Inflammatory macrophage treated with lipopolysaccharide for 4 hours (primary cell): ENCODE results near the gene ZHX3.
A peak's percentile ranks its signal among the peaks of the same experiment; 100 is the strongest.

Source experiments
- DNase-seq: peaks from one replicate; pipeline ENCODE4 v3.0.0-alpha.2; 2020

ZHX3 gene

DNA sequence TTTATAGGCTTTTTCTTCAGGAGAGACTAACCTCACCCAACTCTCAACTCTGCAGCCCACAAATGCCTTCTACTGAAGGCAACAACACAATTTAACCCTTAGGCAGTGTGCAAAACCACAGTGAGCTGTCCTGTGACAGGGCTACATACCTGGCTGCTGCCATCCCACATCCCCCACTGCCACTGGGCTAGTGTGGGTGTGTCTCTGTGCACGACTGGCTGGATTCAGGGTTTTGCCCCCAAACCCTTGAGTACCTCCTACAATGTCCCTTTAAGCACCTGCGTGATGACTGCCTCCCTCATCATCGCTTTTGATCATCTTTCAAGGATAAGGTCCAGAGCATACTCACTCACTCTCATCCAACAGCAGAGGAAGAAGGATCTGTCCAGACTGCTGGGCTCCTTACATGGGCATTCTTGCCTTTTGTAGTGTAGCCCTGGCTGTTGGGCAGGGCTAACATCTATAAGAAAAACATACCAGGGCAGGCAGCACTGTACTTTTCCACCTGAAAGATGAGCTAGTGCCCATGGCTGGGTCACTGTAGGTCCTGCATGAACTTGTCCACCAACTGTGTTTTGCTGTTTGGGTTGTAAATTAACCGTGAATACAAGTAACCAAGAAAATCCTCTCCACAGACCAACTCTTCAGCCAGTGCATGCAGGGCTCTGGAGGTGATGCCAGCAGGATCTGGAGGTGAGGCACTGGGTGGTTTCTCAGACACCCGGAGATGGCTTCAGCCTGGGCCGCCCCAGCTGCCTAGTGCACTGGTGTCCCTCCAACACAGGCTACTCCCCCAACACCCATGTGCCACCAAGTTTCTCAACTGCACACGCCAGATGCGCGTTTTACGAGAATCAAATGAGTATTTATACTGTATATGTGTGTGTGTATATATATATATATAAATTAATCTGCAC lies 135.0 kb downstream of the ZHX3 start:
- no peak for DNase-seq

DNA sequence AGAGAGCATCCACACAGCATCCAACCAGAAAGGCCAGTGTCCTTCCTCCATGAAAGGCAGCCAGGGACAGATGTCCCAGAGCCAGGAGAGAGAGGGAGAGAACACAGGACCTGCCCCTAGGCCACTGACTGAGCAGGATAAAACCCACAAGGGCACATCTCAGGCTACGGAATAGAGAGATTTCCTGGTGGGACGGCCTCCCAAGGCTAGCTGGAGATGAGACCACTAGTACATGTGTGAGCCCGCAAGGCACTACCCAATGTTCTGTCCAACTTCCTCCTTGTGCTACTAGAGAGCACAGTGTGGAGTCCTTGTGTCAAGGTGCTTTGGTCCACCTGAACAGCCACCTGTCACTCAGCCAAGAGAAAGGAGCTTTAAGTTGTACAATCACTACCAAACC lies 136.0 kb downstream of the ZHX3 start:
- no peak for DNase-seq

DNA sequence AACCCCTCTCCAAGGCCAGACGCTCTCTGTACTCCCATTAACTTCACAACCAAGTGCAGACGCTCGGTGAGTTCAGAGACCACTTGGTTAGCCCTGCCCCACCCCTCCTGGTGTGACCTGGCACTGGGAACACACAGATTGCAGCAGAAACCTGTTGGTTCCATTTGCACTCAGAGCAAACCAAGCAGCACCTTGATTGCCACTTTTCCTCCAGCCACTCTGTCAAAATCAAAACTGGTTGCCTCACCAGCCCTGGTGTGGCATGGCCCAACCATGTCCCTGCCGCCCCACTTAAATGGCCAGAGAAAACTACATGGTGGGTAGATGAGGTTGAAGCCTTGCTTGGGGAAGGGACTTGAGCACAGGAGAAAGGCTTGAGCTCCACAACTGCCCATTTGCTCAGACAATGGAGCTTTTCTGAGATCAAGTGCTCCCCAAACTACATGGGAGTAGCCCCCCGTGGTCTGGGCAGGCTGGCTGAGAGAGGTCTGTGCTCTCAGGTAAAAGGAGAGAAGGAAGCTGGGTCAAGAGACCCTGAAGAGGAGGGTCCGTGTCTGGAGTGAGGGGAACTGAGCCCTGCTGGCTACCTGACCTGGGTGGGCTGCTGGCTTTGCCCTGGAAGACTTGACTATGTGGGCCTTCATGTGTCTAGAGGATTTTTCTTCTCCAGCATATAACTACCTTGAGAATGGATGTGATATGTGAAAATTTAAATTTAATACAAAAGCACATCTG lies 136.8 kb downstream of the ZHX3 start:
- DNase-seq: no peak

DNA sequence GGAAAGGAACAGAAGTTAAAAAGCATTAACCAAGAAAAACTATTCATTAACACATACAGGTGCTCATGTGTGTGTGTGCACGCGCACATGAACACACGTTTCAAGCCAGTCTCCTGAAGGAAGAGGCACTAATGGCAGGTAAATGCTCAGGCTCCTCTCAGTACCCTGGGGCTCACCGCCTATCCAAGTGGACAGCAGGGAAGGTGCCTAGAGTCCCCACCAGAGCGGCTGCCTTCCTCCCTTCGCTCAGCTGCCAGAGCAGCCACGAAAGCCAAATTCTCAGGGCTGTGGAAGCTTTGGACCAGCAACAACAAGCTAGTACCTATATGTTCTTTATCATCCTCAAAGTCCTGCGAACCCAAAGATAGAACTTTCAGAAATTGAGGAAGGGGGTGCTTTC lies 137.6 kb downstream of the ZHX3 start:
- DNase-seq: no peak

DNA sequence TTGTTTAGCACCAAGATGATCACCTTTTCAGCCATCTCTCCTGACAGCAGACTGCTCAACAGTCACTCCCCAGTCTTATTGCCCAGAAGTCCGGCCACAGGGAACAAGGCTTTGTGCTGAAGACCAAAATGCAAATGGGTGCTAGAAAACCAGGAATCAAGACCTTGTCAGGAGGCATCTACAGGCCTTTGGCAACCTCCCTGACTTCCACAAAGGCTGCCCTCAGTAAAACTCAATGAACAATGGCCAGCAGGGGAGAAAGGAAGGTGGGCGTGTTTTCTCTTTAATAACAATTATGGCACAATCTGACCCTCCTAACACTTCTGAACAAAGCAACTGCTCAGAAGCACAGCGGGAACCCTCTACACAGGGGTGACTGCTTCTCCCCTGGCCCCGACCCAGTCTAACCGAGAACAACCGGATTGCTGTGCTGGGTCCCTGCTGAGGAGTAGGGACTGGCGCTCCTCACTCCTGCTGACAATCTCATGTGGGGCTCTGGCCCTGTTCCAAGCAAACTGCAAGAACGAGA lies 138.6 kb downstream of the ZHX3 start:
- no peak for DNase-seq

DNA sequence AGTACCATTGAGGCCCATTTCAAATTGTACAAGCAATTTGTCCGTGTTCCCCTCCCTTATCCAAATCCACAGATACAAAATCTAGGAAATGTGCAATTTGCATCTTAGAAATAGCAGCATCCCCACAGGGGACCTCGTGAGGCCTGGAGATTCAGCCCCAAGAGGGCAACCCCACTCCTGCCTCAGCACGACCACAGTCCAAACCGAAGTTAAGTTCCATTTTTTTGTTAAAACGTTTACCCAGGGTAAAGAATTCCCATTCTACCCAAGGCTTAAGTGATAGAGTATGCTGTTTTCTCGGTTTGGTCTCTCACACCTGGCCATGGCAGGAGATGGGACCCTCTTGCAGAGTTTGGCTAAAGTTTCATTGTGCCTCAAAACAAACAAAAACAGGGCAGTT lies 139.0 kb downstream of the ZHX3 start:
- no peak for DNase-seq

DNA sequence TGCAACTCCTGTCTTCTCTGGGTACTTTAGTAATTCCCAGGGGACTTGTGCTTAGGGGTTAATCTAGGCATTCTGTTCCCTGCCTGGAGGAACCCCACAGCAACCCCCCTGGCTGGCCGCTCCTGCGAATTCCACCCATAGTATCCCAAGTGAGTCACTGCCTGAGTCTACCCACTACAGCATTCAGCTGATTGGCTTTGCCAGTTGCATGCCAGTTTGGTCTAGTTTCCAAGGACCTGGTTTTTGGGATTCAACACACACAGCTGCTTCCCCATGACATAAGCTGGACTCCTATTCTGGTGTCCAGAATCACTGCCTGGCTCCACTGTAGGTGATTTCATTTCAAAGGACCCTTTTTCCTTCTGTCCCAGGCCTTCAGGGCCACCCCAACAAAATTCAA lies 139.9 kb downstream of the ZHX3 start:
- DNase-seq: no peak

DNA sequence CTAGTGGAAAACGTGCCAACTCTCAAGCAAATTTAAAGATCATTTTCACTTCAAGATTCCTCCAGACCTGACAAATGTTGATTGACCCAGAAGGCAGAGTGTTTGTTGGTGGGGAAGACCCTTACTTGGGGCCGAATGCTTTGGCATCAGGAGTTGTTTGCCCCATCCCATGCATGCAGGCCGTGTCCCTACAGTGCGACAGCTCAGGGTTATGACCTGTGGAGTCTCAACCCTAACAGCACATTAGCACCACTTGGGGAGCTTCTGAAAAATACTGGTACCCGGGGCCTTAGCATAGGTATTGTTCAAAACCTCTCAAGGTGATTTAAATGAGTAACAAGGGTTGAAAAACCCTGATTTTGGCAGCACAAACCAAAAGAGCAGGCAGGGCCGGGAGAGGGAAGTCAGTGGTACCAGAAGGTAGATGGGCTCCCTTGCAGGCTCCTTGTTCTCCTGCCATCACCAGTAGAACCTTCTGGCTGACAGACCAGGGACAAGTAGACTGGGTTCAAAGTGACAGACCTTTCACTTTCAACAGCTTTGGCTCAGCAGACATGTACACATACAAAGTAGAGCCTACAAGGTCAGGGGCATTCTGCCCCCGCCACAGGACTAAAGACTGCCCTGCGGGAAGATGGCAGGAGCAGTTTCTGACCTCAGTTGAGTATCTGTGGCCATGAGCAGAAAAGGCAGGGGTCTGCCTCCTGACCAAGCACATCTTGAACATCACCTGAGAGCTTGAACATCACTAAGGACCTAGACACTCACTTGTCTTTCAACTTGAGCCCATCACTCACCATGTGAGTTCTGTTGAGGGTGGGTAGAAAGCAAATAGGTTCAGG lies 140.6 kb downstream of the ZHX3 start:
- DNase-seq: no peak

DNA sequence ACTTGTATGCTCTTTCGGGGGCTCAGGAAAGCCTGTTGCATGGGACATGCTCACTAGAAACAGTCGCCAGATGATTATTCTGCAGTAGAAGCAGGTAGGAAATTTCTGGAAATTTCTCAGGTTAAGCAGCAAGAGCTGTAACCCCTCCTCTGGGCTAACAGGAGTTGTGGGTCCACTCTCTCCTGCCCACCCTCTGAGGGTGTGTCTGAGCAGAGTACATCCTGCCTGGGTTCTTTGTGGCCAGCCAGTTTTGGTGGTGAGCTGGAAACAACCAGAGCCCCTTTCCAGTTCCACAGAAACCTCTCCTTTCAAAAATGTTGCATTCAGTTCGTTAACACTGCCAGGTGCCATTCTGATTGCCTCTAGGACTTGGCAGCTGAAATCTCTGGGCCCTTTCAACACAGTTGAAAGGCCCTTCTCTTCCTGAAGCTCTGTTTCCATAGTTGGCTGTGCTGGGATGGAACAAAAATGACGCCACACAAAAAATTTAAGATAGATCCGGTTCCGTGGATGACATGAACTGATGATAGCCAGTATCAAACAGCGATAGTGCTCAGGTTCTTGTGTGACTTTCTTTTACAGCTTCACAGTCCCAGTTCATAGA lies 141.7 kb downstream of the ZHX3 start:
- DNase-seq: no peak

DNA sequence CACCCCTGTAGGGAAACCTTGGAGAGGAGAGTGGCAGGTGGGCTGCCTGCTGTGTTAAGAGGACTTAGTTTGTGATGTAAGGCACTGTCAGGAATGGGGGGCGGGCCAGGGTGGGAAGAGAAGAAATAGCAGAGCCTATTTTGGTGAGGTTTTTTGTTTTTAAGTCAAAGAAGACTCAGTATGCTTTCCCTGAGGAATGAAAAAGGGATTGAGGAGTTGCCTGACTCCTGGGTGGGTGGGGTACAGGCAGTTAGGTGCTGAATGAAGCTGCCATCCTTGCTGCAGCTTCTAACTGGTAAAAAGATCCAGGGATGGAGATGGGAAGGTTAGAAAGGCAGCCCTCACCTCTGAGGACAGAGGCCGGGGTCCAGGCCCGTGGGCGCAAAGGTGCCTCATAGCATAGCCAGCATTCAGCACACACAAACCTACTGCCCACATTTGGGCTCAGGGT lies 142.3 kb downstream of the ZHX3 start:
- no peak for DNase-seq

DNA sequence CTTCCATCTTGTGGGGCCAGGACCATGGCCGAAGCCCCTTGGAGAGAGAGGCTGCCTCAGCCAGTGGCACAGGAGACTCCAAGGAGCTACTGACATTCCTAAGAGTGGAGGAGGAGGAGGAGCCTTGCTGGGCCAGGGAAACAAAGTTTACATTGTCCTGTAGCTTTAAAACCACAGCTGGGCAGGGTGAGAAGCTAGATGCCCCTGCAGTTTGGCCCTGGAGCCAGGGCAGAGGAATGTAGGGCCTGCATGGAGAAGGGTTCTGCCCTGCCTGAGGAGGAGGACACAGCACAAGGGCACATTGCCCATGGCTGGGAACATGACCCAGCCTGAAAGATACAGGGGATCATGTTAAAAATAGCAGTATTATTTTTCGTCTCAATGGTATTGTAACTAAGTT lies 142.7 kb downstream of the ZHX3 start:
- DNase-seq: no peak

DNA sequence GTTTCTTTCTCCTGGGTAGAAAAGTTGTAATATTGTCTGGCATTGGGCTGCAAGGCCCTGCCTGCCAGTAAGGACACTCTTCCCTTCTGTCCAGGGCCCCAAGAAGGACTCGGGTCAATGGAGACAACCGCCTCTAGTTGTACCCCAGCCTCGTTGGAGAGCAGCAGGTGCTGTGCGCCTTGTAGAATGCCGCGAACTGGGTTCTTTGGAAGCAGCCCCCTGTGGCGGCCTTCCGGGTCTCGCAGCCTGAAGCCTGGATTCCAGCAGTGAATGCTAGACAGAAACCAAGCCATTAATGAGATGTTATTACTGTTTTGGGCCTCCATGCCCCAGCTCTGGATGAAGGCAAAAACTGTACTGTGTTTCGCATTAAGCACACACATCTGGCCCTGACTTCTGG lies 143.2 kb downstream of the ZHX3 start:
- DNase-seq: no peak

DNA sequence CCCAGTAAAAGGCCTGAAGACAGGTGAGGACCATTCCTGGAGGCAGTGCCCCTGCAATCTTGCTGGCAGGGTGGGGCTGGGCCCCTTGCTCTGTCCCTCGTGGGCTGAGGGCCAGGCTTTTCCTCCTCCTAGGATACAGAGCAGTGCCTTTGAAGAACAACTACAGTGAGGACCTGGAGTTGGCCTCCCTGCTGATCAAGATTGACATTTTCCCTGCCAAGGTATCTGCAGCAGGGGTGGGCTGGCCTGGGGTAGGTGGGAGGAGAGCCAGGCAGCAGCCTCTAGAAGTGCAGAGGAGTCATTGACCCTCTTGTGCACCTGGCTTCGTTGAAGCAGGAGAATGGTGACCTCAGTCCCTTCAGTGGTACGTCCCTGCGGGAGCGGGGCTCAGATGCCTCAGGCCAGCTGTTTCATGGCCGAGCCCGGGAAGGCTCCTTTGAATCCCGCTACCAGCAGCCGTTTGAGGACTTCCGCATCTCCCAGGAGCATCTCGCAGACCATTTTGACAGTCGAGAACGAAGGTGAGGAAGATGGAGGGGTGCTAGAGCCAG lies 143.7 kb downstream of the ZHX3 start:
- no peak for DNase-seq

DNA sequence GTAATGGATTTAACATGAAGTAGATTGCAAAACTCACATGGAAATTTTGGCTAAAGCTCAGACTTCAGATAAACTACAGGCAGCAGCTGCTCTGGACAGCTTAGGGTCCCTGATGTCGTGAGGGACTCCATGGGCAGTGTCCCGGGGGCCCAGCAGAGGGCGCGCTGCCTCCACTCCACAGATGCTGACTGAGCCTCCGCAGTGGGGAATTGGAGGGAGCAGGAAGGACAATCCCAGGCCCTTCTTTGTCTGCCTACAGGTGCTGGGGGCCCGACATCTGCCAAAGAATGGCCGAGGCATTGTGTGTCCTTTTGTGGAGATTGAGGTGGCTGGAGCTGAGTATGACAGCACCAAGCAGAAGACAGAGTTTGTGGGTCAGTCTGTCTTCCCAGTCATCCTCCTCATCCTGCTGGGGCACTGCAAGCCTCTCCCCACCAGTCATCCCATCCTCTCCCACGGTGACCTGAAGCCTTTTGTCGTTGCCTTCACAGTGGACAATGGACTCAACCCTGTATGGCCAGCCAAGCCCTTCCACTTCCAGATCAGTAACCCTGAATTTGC lies 144.3 kb downstream of the ZHX3 start:
- DNase-seq: peak; percentile 40

DNA sequence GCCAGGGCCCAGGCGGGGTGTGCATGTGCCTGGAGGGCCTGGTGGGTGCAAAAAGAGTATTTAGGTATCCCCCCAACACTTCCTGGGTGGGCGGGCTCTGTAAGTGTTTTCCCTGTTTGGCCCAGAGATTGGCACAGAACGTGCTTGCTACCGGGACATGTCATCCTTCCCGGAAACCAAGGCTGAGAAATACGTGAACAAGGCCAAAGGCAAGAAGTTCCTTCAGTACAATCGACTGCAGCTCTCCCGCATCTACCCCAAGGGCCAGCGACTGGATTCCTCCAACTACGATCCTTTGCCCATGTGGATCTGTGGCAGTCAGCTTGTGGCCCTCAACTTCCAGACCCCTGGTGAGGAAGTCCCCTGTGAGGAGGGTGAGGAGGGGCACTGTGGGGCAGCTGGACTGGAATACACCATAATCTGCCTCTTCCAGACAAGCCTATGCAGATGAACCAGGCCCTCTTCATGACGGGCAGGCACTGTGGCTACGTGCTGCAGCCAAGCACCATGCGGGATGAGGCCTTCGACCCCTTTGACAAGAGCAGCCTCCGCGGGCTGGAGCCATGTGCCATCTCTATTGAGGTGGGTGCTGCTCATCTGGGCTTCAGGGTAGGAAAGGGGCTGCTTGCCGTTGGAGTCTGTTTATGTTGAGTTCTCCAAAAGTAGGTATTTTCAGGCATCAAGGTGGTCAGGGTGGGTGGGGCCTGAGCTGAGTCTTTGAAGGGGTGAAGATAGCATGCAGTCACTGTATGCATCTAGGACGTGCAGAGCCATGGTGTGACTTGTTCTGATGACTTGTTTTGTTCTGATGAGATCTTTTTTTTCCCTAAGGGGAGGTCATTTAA lies 145.0 kb downstream of the ZHX3 start:
- no peak for DNase-seq

DNA sequence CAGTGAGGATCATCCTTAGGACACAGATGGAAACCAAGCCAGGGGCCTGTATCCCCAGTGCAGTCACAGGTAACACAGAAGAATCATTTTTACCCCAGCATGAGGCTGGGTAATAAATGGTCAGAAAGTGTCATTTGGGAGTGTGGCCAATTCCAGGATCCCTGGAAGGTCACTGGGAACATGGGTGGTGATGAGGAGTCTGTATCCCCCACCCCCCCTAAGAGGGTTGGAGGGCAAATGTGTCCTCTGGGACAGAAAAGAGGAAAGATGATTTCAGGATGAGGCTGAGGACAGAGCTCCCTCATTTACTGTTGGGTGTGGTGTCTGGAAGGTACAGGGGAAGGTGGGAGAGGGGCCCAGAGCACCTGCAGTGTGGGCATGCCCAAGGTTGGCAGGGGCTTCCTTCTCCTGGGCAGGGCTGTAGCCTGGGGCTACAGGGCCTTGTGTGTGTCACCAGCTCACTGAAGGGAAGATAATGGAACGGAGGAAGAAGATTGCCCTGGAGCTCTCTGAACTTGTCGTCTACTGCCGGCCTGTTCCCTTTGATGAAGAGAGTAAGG lies 145.7 kb downstream of the ZHX3 start:
- DNase-seq: no peak

DNA sequence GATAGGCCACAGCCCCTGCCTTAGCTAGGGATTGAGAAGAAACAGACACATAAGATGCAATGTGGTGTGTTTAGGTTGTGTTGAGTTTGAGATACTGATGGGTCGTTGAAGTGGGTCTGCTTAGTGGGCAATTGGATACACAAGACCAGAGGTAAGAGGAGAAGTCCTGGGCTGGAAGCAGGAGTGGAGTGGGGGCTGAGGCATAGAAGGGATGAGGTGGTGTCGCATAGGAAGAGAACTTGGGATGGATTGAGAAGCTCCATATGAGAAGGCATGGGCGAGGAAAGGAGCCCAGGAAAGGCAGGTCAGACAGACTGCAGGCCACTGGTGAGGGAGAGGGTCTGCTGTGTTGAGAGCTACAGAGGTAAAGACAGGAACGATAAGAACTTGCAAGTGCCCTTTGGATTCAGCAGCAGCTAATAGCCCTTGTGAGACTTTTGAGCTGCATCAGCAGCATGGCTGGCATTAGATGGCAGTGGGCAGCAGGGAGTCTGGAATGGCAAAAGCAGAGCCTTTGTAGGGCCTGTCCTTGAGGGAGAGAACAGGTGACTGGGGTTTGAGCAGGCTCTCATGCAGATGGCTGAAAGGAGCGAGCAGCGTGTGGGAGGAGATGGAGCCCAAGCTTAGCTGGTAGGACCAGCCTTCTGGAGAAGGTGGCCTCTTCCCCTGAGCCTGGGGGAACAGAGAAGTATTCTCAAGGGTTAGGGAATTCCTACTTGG lies 147.0 kb downstream of the ZHX3 start:
- no peak for DNase-seq

DNA sequence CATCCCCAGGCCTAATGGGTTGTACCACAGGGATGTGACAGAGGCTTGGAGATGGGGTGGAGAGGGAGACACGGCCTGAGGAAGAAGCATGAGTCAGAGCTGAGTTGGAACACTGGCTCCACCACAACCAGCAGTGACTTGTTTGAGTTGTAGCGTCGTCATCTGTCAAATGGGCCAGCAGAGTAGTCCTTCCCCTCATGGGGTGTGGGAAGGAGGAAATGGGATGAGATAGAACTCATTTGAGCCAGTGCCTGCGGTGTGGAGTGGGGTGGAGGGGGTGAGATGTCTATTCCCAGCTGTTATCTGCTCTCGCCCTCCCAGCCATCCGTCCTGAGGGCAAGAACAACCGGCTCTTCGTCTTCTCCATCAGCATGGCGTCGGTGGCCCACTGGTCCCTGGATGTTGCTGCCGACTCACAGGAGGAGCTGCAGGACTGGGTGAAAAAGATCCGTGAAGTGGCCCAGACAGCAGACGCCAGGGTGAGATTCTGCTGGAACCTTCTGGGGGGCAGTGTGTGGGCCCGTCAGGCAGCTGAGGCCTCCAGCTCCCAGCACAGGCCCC lies 147.7 kb downstream of the ZHX3 start:
- DNase-seq: no peak

DNA sequence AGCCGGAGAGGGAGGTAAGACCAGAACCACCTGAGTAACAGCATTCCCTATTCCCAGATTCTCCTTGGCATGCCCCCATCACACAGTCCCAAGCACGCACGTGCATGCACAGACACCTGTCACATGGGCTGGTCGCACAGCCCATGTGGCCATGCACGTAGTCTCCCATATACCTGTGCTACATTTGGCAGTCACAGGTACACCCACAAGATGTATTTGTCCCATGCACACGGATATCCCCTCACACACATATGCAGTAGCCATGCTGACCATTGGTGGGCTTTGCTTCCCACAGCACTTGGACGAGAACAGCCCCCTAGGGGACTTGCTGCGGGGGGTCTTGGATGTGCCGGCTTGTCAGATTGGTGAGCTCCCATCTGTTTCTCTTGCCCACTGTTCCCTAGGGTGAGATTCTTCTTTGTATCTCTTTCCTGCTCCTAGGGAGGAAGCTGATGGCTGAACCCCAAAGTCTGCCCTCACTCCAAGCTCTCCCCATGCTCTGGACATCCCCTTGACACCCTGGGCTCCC lies 148.3 kb downstream of the ZHX3 start:
- no peak for DNase-seq
